GM18499 (cell line): Measurements from ENCODE around the gene ARMC3.

Source experiments
- ATAC-seq: cut with Tn5 transposase; IDR thresholded peaks from one replicate; pipeline ENCODE4 v1.9.1; 2021; ENCODE audit warnings: moderate number of reproducible peaks; ENCODE audit not compliant: insufficient read depth, unreplicated experiment

Gene ARMC3

GRCh38 chr10:22990443-22990842, 62.6 kb downstream of the ARMC3 start:
- ATAC-seq: no peak

GRCh38 chr10:22992075-22992474, 64.2 kb downstream of the ARMC3 start:
- no peak for ATAC-seq

GRCh38 chr10:22992621-22993020, 64.8 kb downstream of the ARMC3 start:
- no peak for ATAC-seq

- no peak for ATAC-seq
Observed at GRCh38 chr10:22993314-22993713, 65.5 kb downstream of the ARMC3 start.

DNA sequence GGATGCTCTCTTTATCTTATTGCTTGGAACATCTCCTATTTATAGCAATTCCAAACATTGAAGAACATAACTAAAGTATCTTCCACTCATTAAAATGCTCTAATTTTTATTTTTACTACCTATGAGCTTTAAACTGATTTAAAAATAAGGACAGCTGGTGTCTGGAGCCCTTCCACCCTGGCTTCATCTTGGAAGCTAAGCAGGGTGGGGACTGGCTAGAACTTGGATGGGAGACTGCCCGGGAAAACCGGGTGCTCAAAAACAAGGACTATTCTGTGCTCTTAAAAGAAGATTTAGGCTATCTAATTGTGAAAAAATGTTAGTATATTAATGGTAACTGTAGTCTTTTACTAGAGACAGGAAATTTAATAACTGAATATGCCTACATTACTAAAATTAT, 69.2 kb downstream of the ARMC3 start:
- no peak for ATAC-seq

GRCh38 chr10:22998091-22998490, 70.2 kb downstream of the ARMC3 start:
- no peak for ATAC-seq

DNA sequence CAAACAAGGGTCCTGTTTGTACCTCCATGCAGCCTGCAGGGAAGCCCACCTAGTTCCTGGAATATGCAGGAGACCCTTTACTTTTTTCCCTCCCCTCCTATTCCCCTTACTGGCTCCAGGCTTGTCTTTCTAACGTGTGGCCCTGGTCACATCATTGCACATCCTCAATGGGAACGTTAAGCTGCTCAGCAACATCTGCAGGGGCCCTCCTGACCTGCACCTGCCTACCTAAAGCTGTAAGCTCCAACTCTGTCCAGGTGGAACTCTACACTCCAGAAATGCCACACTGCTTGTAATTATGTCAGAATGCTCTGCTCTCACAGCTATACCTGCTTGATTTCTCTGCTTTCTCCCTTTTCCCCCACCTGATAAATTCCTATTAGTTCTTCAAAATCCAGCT, 72.1 kb downstream of the ARMC3 start:
- ATAC-seq: no peak

DNA sequence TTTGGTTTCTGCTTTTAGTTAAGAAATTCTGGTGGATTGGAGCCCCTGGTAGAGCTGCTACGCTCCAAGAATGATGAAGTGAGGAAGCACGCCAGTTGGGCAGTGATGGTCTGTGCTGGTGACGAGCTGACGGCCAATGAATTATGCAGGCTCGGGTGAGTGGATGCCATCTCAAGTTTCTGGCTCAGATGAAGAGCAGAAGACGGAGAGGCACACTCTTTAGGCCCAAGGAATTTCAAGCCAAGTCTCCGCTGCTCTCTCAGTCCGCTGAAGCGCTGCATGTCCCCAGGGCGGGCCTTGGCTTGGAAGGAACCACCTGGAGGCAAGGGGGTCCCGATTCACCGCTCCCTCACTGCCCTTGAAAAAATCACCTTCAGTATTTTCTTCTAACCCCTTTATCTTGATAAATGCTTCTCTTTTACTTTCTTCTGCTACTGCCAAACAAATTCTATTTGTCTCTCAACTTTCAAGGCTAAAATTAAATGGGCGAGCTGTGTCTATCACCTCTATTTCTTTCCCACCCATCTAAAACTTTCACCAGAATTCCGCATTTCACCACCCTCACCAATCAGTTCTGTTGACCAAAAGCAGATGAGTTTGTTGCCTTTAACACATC, 74.2 kb downstream of the ARMC3 start:
- ATAC-seq: no peak

DNA sequence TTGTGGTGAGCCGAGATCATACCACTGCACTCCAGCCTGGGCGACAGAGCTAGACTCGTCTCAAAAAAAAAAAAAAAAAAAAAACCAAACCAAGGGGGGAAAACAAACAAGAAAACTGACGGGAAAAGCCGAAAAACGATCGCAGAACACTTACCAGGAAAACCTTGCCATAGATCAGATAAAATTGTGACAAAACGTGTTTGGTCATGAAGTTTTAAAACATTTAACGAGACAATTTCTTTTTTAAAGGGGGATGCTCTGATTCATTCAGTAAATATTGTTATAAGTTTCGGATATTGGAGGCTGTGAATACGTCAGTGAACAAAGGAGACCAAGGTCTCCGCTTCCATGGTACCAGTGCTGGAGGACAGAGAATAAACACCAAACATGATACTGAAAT, 77.3 kb downstream of the ARMC3 start:
- no peak for ATAC-seq

- no peak for ATAC-seq
Observed at GRCh38 chr10:23013581-23014335, 85.9 kb downstream of the ARMC3 start.

DNA sequence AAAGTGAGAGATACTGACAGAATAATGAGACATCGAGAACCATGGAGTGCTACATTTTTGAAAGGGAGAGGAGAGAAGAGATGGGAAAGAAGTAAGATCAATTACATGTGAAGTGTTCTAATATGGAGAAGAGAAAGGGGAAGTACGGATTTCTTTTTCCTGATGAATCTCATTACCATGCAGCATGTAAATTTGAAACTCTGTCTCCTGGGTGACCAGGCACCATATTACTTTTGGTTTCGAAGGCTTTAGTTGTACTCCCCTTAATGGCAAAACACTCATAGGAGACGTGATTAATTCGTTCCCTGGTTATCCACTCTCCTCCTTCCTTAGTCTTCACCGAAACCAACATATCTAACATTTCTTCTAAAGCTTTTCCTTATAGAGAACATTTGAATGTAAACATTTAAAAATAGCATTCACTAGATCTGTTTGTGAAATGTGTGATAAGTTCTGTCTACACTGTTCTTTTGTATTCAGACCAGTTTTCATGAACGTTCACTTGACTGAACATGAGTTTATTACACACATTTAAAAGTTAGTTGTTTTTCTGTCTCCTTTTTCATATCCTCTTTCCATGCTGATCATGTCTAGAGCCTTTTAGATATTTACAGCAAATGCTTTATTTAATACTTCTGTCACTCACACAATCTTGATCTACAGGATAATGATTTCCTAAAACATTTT, 87.3 kb downstream of the ARMC3 start:
- ATAC-seq: peak; percentile 100

DNA sequence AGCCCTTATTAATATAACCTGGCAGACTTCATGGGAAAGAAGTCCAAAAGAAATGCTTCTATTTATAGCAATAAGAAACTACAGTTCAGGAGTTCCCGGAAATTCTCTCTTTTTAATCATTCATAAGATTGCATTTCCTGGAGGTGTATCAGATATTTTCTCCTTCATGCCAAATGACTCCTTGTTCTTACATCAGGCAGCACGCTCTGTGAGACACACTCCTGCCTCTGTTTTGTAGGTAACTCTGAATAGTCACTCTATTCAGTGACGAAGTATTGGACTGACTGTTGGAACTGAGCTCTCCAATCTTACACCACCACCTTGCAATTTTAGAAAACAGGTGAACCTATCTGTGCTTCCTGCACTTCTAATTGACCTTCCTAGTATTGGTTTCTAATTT, 88.8 kb downstream of the ARMC3 start:
- ATAC-seq: no peak

- ATAC-seq: no peak
Observed at GRCh38 chr10:23019633-23020032, 91.8 kb downstream of the ARMC3 start.

DNA sequence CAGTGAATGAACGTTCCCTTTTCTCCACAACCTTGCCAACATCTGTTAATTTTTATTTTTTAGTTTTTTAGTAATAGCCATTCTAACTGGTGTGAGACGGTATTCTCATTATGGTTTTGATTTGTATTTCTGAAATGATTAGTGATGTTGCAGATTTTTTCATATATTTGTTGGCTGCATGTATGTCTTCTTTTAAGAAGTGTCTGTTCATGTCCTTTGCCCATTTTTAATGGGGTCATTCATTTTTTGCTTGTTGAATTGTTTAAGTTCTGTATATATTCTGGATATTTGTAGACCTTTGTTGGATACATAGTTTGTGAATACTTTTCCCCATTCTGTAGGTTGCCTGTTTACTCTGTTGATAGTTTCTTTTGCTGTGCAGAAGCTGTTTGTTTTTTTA, 93.6 kb downstream of the ARMC3 start:
- no peak for ATAC-seq

DNA sequence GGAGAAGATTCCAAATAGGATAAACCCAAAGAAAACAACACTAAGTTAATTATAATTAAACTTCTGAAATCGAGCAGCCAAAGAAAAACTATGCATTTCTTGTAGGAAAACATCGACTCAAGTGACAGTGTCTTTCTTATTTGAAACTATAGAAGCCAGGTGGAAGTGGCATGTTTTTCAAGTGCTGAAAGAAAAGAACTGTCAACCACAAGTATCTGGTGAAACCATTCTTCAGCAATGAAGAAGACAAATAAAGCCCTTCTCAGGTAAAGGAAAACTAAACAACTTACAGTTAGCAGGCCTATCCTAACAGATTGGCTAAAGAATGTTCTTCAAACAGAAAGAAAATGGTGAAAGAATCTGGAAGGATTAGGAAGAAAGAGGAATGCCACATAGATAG, 96.1 kb downstream of the ARMC3 start:
- ATAC-seq: no peak

DNA sequence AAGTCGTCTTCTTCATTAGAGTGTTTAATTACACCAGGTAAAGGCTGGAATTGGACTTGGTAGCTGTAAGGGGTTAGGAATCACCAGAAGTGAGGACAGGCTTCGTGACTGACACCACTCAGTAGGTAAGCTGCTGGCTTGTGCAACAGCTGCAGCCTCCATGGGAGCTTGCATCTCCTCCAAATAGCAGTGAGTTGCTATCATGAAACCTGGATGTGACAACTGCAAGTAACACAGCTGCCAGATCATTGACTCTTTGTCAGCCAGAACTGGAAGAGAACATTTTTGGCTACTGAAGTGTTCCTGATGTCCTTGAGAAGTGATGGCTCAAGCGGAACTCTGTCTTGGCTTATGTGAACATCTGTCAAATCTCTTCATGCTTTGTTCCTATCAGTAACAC, 103.5 kb downstream of the ARMC3 start:
- no peak for ATAC-seq

DNA sequence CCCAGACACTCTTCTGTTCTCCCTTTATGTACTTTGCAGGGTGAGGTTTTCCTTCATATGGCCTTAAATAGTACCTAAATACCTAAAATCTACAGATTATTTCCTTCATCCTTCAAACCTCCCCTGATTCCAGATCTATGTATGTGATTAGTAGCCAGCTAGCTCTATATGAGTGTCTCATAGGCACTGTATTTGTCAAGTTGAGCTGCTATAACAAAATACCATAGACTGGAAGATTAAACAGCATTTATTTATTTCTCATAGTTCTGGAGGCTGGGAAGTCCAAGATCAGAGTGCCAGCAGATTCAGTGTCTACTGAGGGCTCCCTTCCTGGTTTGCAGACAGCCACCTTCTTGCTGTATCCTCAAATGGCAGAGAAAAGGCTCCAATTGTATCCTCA, 106.9 kb downstream of the ARMC3 start:
- no peak for ATAC-seq

GRCh38 chr10:23035569-23035968, 107.7 kb downstream of the ARMC3 start:
- ATAC-seq: no peak

- ATAC-seq: no peak
Observed at GRCh38 chr10:23037152-23037551, 109.3 kb downstream of the ARMC3 start.

GRCh38 chr10:23037561-23037960, 109.7 kb downstream of the ARMC3 start:
- no peak for ATAC-seq

DNA sequence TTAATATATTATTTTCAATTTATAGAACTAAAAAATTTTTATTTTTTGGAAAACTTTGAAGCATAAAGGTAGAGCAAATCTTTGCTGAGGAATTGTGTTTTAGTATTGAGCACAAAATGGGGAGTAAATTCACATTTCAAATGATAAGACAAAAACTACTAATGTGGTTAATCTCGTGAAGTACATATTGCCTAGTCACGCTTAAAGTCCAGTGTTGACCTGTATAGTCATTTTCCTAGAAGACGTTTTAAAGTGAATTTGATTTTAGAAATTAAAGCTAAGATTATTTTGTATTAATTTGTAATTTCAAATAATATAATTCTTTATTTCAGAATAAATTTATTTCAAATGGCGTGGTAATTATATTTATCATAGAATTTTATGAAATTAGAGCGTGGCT, 110.3 kb downstream of the ARMC3 start:
- ATAC-seq: no peak

DNA sequence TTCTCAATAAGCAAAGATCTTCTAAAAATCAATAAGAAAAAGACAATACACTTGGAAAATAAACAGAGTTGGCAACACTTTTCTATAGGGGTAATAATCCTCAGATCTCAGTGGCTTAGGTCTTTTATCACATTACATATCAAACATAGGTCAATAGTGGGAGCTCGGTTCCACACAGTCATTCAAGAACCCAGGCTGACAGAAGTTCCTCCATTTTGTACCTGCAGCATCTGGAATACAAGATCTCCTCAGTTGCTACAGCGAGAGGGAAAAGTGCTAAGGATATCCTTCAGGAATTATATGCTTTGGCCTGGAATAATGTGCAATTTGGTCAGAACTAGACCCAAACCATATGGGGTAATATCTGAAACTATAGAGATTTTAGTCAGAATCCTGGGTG, 112.1 kb downstream of the ARMC3 start:
- no peak for ATAC-seq
